ENCODE data around the gene IL22RA2.

Gene IL22RA2

GRCh38 chr6:137197684-137198645, 24.5 kb upstream of the IL22RA2 start:
- DNase-seq = no peak

DNA sequence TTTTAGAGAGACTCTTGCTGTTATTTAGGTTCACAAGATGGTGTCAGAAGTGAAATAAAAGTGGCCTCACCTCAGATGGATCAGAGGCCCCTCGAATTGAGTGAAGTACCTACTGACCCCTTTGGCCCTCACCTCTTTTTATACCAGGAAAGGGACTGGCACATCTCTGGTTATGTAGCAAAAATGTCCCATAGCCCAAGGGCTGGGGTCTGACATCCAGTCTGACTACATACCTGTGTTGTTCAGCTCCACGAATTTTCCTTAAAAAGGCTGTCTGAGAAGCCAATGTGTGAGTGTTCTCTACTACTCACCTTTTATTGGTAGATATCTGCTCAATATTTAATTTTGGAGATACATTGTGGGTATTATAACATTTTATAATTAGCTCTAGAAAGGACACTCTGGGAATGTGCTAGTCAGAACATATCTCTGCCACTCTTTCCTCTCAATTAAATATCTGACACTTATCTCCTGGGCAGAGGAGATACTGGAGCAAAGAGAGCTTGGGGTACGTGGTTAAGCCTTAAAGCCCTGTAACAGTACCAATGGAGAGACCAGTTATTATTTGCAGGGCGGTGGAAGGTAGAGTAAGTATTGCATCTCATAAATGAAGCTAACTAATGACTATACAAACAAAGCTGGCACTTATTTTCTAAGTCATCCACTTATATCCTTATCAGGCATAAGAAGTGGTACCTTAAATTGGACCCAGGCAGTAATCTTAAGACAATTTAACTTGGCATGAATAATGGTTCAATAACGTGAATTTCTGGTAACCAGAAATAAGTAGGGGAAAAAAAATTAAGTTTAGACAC, 20.0 kb upstream of the IL22RA2 start:
- DNase-seq = no peak

DNA sequence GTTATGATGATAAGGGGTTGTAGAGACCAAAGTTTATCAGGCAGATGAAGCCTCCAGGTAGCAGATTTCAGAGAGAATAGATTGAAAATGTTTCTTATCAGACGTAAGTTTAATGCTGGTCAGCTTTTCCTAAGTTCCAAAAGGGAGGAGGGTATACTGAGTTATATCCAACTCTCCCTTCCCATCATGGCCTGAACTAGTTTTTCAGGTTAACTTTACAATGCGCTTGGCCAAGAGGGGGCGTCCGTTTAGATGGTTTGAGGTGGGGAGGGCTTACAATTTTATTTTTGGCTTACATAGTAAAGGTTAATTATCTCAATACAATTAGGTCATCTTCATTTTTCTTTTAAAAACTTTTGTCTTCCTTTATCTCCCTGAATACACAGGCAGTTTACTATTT, 19.4 kb upstream of the IL22RA2 start:
- DNase-seq = no peak

- DNase-seq = no peak
Measured at GRCh38 chr6:137191670-137192069, 18.2 kb upstream of the IL22RA2 start.

DNA sequence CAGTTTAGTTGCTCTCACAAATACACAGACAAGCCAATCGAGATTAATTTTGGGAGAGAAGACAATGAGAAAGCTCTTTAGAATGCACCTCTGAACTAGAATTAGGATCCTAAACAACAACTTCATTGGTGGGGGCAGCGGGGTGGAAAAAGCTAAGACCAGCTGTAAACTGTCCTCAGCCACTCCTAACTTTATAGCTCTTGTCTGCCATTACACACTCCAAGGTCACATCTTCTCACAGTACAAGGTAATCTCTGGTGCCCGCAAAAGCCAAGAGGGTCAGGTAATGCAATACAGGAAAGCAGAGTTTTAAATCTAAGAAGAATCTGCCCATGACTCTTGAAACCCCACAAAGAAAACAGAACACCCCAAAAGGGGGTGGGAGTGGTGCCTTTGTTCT, 17.8 kb upstream of the IL22RA2 start:
- DNase-seq = no peak

GRCh38 chr6:137190583-137191094, 17.2 kb upstream of the IL22RA2 start:
- no peak for DNase-seq

DNA sequence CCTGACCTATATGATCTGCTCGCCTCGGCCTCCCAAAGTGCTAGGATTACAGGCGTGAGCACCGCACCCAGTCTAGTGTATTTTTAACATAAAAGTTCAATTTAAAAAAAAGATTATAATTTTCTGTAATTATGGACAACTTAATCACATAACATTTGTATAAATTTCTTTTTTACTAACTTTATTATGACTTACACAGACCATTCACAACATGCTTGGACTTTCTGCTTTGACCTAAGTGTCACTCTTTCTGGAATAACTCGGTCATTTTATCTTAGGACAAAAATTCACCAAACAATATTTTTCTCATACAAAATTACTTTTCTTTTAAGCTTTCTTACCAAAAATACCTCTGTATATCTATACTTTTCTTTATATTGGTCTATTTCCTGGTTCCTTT, 15.4 kb upstream of the IL22RA2 start:
- DNase-seq = no peak

DNA sequence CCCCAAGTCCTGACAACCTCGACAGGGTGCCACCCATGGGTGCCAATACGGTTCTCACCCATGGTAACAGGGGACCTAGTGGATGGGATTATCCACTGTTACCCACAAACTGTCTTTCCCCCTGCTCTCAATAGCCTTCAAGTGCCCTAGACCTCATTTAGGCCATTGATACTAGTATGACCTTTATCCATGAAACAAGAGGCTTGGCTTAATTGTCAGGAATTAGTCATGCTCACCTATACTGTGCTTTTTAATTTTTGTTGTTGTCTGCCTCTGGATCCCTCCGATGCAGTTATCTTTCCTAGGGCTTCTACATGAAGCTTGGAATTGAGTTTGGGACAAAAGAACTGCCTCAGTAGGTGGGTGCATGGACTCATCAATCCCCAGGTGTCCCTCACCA, 11.8 kb upstream of the IL22RA2 start:
- DNase-seq = no peak

- no peak for DNase-seq
Measured at GRCh38 chr6:137182654-137183073, 9.2 kb upstream of the IL22RA2 start.

DNA sequence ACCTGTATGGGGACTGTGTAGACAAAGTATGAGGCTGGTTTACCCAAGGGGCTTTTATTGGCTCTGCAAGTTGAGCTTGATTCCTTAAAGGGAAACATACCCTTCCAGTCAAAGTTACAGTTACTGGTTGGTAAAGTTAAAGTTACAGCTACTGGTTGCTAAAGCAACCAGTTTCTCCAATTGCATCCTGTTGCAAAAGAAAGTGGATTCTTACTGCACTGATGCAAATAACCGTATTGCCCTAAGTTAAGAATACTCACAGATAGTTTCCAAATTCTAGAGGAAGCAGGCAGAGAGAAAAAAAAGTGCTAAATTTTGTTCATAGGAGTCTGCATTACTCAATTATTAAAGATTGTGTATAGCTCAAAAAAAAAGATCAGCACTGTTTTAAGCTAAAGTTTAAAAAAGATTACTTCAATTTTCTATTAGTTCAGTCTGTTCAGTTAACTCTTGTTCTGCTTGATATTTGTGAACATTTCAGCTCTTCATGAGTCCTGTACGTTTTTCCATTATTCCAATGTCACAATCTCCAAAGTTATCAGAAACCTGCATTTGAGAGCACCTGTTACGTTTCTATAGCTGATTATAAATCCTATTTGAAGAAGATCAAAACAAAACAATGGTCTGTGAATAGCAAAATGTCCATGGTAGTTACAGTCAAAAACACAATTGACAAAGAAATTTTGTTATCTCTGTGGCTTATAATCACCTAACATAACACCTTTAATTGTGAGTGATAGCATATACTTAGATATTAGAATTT, 8.6 kb upstream of the IL22RA2 start:
- no peak for DNase-seq

DNA sequence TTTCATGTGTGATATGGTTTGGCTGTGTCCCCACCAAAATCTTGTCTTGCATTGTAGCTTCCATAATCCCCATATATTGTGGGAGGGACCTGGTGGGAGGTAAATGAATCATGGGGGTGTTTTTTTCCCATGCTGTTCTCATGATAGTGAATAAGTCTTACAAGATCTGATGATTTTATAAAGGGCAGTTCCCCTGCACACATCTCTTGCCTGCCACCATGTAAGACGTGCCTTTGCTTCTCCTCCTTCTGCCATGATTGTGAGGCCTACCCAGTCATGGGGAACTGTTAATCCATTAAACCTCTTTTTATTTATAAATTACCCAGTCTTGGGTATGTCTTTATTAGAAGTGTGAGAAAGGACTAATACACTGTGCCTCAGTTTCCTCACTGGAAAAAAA, 4.2 kb upstream of the IL22RA2 start:
- DNase-seq = no peak

DNA sequence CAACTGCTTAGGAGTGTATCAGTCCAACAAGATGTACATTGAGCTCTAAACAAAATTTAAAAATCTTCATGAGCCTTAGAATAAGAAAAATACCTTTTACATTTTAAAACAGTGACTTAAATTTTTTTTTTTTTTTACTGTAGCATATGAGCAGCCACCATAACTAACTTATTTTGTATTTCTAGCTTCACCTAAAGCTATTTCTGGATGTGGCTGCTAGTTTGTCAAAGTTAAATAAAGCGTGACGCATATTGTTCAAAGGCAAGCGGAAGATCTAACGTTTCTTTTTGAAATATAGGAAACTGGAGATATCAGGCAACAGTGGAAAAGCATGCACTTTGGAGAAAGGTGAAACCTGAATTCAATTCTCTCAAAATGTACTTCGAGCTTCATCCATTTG, 3.3 kb upstream of the IL22RA2 start:
- no peak for DNase-seq

GRCh38 chr6:137175868-137176245, 2.4 kb upstream of the IL22RA2 start:
- DNase-seq = no peak

DNA sequence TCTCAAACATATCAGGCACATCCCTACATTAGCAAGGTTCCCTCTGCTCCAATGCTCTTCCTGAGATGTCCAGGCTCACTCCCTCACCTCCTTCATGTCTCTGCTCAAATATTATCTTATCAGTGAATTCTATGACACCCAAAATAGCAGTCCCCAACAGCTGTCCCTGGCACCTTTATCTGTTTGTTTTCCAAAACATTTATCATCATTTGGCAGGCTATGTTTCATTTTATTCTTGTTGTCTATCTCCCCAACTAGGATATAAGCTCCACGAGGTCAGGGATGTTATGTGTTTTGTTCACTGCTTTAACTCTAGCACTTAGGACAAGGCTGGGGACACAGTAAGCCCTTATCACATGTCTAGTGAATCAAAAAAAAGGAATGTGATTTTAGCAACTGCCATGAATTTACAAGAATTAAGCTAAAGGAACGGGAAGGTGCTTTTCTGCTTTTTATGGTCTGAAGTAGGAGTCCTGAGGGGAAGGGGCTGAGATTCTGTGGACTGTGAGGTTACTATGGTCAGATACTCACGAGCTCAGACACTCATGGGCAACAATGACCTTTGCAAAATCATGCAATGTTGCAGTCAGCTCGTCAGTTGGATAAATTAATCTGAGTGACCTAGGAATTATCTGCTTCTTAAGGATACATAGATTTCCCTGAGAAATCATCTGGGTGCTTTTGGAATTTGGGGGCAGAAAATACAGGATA, 1.9 kb upstream of the IL22RA2 start:
- no peak for DNase-seq

DNA sequence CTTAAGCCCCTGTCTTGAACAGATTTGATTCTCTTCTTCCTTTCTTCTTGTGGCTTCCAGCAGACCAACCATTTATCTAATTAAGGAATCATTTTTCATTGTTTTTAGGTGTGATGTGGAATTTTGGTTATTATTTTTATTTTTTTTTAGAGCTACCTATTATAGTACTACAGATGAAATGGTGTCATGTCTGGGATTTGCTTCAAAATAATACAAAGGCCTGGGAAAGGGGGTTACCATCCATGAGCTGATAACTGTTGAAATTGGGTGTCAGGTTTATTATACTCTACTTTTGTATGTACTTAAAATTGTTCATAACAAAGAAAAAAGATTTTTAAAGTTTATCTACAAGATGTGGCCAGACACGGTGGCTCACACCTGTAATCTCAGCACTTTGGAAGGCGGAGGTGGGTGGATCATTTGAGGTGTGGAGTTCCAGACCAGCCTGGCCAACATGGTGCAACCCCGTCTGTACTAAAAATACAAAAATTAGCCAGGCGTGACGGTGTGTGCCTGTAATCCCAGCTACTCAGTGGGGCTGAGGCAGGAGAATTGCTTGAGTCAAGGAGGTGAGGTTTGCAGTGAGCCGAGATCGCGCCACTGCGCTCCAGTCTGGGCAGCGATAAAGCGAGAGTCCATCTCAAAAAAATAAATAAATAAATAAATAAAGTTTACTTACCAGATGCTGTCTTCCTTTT, 561 bp downstream of the IL22RA2 start:
- no peak for DNase-seq

GRCh38 chr6:137171824-137172733, 1.4 kb downstream of the IL22RA2 start:
- DNase-seq = no peak

GRCh38 chr6:137171053-137171374, 2.4 kb downstream of the IL22RA2 start:
- no peak for DNase-seq

GRCh38 chr6:137170266-137171052, 3.0 kb downstream of the IL22RA2 start:
- no peak for DNase-seq

- no peak for DNase-seq
Measured at GRCh38 chr6:137167702-137168377, 5.6 kb downstream of the IL22RA2 start.

Measured in C1 segment of cervical spinal cord (tissue), 14 donors.